Measurements from ENCODE around the gene DLST.

DLST gene

DNA sequence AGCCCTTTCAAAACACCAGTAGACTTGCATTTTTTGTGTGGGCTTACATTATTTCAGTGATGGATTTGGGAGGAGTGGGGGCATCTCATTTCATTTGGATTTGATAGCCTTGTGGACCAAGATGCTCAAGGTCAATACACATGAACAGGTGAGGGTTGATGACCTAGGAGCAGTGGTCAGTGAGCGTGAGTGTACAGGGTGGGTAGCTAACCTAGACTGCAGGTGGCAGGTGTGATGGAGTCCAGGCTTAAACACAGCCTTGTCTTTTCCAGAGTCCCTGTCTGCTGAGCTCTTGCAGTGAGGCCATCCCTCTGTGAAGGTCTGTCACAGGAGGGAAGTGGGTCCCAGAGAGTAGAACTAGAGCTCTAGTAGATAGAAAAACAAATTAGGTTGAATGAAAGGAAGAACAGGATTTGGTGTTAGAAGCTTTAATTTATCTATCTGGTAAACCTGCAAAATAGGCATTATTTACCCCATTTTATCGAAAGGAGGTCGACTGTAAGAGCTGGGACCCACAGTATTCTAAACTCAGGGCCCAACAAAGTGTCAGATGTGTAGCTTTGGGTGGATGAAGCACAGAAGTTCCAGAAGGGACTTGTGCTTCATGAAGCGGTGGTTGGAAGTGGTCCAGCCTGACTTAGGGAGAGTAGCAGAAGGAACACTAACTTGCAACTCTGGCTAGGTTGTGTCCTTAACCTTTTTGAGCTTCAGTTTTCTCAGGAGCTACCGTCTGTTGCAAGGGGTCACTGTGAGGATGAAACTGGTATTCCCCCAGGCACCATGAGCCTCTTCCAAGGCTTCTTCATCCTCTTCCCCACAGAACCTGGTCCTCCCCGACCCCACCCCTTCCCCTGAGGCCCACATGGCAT, 23.2 kb downstream of the DLST start:
- Histone ChIP-seq H3K36me3 (ENCODE audit: control insufficient read depth, low read depth, low read length) (peaks cover 39% of the 10 kb centered on the region), H3K27me3 (ENCODE audit: control insufficient read depth, insufficient read depth, low read length) (no peaks in the 10 kb centered on the region), H3K9me3 (ENCODE audit: control insufficient read depth, low read depth, low read length) (no peaks in the 10 kb centered on the region), H3K9ac (ENCODE audit: low read length) (no peak overlapping the region), H3K4me3 (ENCODE audit: low read length) (no peak overlapping the region), H3K27ac (ENCODE audit: low read length) (no peak overlapping the region), H3K4me1 (ENCODE audit: control insufficient read depth, low read depth, low read length) (no peaks in the 10 kb centered on the region)

DNA sequence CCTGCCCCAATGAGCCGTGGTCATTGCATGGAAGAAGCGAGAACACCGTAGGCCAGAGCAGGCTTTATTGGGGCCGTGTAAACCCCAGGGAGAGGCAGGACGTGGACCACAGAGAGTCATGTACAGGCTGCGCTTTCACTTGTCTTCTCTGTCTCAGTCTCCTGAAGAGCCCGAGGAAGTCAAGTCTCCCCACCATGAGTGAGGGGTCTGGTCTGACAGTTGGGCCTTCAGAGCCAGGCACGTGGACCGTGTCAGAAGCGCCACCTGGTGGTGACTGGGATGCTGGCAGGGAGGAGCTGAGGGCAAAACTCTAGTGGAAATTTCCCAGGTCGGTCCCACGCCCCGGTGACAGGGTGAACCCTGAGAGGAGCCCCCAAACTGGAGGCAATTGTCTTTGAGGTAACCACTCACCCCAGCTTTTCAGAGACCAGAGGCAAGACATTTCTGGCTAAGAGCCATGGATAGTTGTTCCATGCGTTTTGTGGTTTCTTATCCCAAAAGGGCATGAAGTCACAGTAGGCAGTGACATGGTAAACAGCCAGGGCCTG, 24.0 kb downstream of the DLST start:
- peaks cover 31% of the 10 kb centered on the region for H3K36me3 ChIP-seq (ENCODE audit: control insufficient read depth, low read depth, low read length)
- H3K27ac ChIP-seq (ENCODE audit: low read length): no peak overlapping the region
- no peak overlapping the region for H3K4me3 ChIP-seq (ENCODE audit: low read length)
- H3K4me1 ChIP-seq (ENCODE audit: control insufficient read depth, low read depth, low read length): no peaks in the 10 kb centered on the region
- H3K9ac ChIP-seq (ENCODE audit: low read length): no peak overlapping the region
- no peaks in the 10 kb centered on the region for H3K27me3 ChIP-seq (ENCODE audit: control insufficient read depth, insufficient read depth, low read length)
- H3K9me3 ChIP-seq (ENCODE audit: control insufficient read depth, low read depth, low read length): no peaks in the 10 kb centered on the region

DNA sequence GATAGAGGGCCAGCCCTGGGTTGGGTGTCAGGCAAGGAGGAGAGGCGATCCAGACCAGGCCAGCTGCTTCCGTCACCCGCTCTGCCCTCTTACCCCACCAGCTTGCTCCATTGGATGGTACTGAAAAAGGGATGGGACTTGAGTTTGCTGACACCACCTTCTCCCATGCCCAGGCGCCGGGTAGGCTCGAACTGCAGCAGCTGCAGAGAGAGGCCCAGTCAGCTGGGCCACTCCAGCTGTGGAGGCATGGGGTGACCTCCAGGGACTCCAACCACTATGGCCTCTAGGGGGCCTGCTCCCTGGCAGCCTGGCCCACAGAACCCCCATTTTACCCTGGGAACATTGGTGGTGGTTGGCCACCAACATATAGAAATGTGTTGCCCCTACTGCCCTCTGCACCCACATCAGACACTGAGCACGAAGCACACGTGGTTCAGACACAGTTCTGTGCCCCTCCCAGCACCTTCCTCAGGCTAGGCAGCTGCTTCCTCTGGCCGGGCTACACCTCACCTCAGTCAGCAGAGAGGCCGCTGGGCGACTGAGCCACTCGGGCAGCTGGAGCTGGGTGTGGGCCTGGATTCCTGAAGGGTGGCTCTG, 25.3 kb downstream of the DLST start:
- no peak overlapping the region for H3K4me3 ChIP-seq (ENCODE audit: low read length)
- peaks cover 17% of the 10 kb centered on the region for H3K36me3 ChIP-seq (ENCODE audit: control insufficient read depth, low read depth, low read length)
- H3K9me3 ChIP-seq (ENCODE audit: control insufficient read depth, low read depth, low read length): no peaks in the 10 kb centered on the region
- no peaks in the 10 kb centered on the region for H3K27me3 ChIP-seq (ENCODE audit: control insufficient read depth, insufficient read depth, low read length)
- H3K27ac ChIP-seq (ENCODE audit: low read length): no peak overlapping the region
- no peaks in the 10 kb centered on the region for H3K4me1 ChIP-seq (ENCODE audit: control insufficient read depth, low read depth, low read length)
- no peak overlapping the region for H3K9ac ChIP-seq (ENCODE audit: low read length)

DNA sequence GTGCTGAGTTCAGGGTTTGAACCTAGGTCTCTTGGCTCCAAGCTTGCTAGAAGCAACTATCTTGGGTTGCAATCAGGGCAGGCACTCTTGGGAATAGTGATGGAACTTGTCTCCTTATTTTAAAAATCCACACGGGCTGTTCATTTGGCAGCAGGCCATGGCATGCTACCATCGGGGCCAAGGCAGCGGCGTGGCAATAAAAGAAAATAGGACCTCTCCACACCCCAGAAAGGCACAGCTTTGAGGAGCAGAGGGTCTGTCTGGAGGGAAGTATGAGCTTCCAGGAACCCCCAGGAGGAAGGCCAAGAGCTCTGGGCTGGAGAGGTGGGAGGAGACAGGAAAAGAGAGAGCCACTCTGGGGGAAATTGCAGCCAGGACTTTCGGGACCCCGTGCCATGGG, 26.0 kb downstream of the DLST start:
- no peaks in the 10 kb centered on the region for H3K27me3 ChIP-seq (ENCODE audit: control insufficient read depth, insufficient read depth, low read length)
- no peak overlapping the region for H3K27ac ChIP-seq (ENCODE audit: low read length)
- H3K4me1 ChIP-seq (ENCODE audit: control insufficient read depth, low read depth, low read length): no peaks in the 10 kb centered on the region
- no peaks in the 10 kb centered on the region for H3K9me3 ChIP-seq (ENCODE audit: control insufficient read depth, low read depth, low read length)
- no peak overlapping the region for H3K4me3 ChIP-seq (ENCODE audit: low read length)
- H3K9ac ChIP-seq (ENCODE audit: low read length): no peak overlapping the region
- peaks cover 10% of the 10 kb centered on the region for H3K36me3 ChIP-seq (ENCODE audit: control insufficient read depth, low read depth, low read length)

DNA sequence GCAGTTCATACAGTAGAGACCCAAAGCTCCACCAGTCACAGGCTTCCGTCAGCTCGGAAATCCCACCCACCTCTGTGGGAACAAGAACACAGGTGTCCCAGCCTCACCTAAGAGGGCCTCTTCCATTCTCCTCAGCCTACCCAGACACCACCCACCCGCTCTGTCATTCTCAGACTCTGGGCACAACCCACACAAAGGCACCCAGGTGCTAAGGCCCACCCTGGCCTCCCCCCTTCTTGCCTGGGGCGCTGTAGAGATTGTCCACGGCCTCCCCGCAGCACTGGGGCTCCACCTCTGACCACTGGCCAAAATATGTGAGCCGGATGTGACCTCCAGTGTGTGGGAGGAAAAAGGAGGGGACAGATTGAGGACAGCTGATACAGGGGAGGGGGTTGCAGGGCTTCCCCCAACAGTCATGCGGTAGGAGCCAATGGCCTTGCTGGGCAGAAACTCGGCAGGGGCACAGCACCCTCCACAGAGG, 27.2 kb downstream of the DLST start:
- Histone ChIP-seq H3K9me3 (ENCODE audit: control insufficient read depth, low read depth, low read length) (no peaks in the 10 kb centered on the region), H3K4me1 (ENCODE audit: control insufficient read depth, low read depth, low read length) (no peaks in the 10 kb centered on the region), H3K4me3 (ENCODE audit: low read length) (no peak overlapping the region), H3K9ac (ENCODE audit: low read length) (no peak overlapping the region), H3K27ac (ENCODE audit: low read length) (no peak overlapping the region), H3K27me3 (ENCODE audit: control insufficient read depth, insufficient read depth, low read length) (no peaks in the 10 kb centered on the region), H3K36me3 (ENCODE audit: control insufficient read depth, low read depth, low read length) (peaks cover 1% of the 10 kb centered on the region)

DNA sequence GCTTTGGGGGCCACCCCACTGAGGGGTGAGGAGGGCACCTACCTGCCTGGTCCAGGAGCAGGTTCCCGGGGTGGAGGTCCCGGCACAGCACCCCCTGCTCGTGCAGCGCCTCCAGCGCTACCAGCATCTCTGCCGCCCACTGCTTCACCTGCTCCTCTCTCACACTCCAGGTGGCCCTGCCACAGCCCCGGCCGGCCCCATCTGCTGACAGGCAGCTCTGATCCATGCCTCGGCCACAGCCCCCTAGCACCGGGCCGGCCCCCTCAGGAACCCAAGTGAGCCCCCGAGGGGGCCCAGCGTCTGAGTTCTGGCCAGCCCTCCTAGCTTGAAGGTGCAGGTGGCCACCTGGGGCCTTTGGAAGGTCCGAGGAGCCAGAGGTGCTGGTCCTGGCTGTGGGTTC, 27.8 kb downstream of the DLST start:
- H3K27ac ChIP-seq (ENCODE audit: low read length): no peak overlapping the region
- H3K36me3 ChIP-seq (ENCODE audit: control insufficient read depth, low read depth, low read length): no peaks in the 10 kb centered on the region
- H3K27me3 ChIP-seq (ENCODE audit: control insufficient read depth, insufficient read depth, low read length): no peaks in the 10 kb centered on the region
- no peaks in the 10 kb centered on the region for H3K9me3 ChIP-seq (ENCODE audit: control insufficient read depth, low read depth, low read length)
- H3K9ac ChIP-seq (ENCODE audit: low read length): no peak overlapping the region
- H3K4me1 ChIP-seq (ENCODE audit: control insufficient read depth, low read depth, low read length): no peaks in the 10 kb centered on the region
- H3K4me3 ChIP-seq (ENCODE audit: low read length): no peak overlapping the region

DNA sequence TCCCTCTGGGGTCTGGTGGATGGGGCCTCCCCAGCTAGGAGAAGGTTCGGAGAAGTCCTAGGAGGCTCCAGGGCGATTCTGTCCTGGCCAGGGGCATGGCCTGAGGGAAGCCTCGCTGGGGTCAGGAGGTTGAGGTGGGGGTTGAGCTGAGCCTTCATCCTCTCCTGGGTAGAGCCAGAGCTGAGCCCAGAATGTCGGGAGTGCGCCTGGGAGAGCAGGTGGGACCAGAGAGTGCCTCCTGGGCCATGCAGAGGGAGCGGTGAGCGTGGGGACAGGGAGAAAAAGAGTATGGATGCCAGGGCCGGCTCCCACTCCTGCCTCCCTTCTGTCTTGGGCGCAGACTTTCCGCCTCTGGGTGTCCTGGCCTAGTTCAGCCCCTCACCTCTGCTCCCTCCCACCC, 28.2 kb downstream of the DLST start:
- Histone ChIP-seq H3K27ac (ENCODE audit: low read length) (no peak overlapping the region), H3K4me1 (ENCODE audit: control insufficient read depth, low read depth, low read length) (no peaks in the 10 kb centered on the region), H3K27me3 (ENCODE audit: control insufficient read depth, insufficient read depth, low read length) (no peaks in the 10 kb centered on the region), H3K36me3 (ENCODE audit: control insufficient read depth, low read depth, low read length) (no peaks in the 10 kb centered on the region), H3K9ac (ENCODE audit: low read length) (no peak overlapping the region), H3K9me3 (ENCODE audit: control insufficient read depth, low read depth, low read length) (no peaks in the 10 kb centered on the region), H3K4me3 (ENCODE audit: low read length) (no peak overlapping the region)

DNA sequence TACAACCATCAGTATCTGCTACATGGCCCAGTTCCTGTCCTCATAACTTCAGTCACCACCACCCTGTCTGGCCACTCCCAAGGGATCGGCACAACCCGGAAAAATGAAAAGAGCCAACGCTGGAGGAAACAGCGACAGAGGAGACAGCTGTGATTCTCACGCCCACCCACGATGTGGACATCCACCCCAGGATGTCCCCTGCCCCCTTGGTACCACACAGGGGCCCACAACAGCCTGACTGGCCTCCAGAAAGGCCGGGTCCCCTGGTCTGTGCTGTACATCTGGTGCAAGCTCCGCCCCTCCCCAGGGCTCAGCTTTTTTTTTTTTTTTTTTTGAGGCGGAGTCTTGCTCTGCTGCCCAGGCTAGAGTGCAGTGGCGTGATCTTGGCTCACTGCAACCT, 28.8 kb downstream of the DLST start:
- no peak overlapping the region for H3K9ac ChIP-seq (ENCODE audit: low read length)
- H3K36me3 ChIP-seq (ENCODE audit: control insufficient read depth, low read depth, low read length): no peaks in the 10 kb centered on the region
- no peak overlapping the region for H3K4me3 ChIP-seq (ENCODE audit: low read length)
- H3K27ac ChIP-seq (ENCODE audit: low read length): no peak overlapping the region
- H3K27me3 ChIP-seq (ENCODE audit: control insufficient read depth, insufficient read depth, low read length): no peaks in the 10 kb centered on the region
- H3K9me3 ChIP-seq (ENCODE audit: control insufficient read depth, low read depth, low read length): no peaks in the 10 kb centered on the region
- H3K4me1 ChIP-seq (ENCODE audit: control insufficient read depth, low read depth, low read length): no peaks in the 10 kb centered on the region

DNA sequence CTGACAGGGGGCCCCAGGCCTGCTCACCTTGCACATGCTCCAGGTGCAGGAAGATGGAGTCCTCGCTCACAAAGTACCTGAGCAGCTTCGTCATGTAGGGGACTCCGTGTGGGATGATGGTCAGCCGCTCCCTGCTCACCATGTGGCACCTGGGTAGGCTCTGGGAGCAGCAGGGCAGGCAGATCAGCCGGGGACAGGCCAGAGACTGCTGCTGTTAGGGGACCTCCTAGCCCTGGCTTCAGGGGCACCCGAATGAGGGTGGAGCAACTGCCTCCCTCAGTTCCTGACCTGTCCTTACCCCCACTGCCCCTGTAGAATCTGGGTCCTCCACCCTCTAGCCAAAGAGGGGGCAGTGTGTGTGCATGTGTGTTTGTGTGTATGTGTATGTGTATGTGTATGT, 29.5 kb downstream of the DLST start:
- Histone ChIP-seq H3K9ac (ENCODE audit: low read length) (no peak overlapping the region), H3K9me3 (ENCODE audit: control insufficient read depth, low read depth, low read length) (no peaks in the 10 kb centered on the region), H3K4me1 (ENCODE audit: control insufficient read depth, low read depth, low read length) (no peaks in the 10 kb centered on the region), H3K36me3 (ENCODE audit: control insufficient read depth, low read depth, low read length) (no peaks in the 10 kb centered on the region), H3K27me3 (ENCODE audit: control insufficient read depth, insufficient read depth, low read length) (no peaks in the 10 kb centered on the region), H3K27ac (ENCODE audit: low read length) (no peak overlapping the region), H3K4me3 (ENCODE audit: low read length) (no peak overlapping the region)

DNA sequence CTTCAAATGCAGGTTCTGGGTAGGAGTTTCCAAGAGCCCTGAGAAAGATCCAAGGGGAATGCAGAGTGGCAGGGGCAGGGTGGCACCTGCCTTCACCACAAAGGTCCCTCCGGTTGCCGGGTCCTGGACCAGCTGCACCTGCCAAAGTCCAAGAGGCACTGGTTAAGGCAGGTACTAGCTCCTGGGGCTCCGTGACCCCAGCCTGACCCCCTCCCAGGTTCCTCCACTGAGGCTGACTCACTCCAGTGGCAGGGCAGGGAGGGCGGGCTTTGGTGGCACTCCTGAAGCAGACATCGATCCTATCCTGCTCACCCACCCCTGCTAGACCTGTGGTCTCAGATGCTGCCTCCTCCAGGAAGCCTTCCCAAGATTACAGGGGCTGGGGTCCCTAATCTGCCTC, 30.0 kb downstream of the DLST start:
- Histone ChIP-seq H3K36me3 (ENCODE audit: control insufficient read depth, low read depth, low read length) (no peaks in the 10 kb centered on the region), H3K9ac (ENCODE audit: low read length) (no peak overlapping the region), H3K9me3 (ENCODE audit: control insufficient read depth, low read depth, low read length) (no peaks in the 10 kb centered on the region), H3K27me3 (ENCODE audit: control insufficient read depth, insufficient read depth, low read length) (no peaks in the 10 kb centered on the region), H3K4me1 (ENCODE audit: control insufficient read depth, low read depth, low read length) (no peaks in the 10 kb centered on the region), H3K4me3 (ENCODE audit: low read length) (no peak overlapping the region), H3K27ac (ENCODE audit: low read length) (no peak overlapping the region)

DNA sequence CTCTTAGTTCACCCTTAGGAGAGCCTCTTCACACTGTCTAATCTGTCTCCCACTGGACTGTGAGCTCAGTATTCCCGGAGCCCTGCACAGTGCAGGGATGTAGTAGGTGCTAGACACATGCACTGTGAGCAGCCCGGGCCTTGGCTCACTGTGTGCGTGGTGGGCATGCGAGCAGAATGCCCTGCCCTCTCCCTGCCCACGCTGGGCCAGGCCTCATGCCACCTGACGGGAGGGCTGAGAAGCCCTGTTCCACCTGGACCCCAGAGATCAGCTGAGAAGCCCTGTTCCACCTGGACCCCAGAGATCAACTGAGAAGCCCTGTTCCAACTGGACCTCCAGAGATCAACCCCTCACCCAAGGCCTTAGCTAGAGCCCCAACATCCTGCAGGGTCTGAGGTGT, 30.4 kb downstream of the DLST start:
- Histone ChIP-seq H3K9ac (ENCODE audit: low read length) (no peak overlapping the region), H3K27me3 (ENCODE audit: control insufficient read depth, insufficient read depth, low read length) (no peaks in the 10 kb centered on the region), H3K36me3 (ENCODE audit: control insufficient read depth, low read depth, low read length) (no peaks in the 10 kb centered on the region), H3K4me1 (ENCODE audit: control insufficient read depth, low read depth, low read length) (no peaks in the 10 kb centered on the region), H3K4me3 (ENCODE audit: low read length) (no peak overlapping the region), H3K27ac (ENCODE audit: low read length) (no peak overlapping the region), H3K9me3 (ENCODE audit: control insufficient read depth, low read depth, low read length) (no peaks in the 10 kb centered on the region)

DNA sequence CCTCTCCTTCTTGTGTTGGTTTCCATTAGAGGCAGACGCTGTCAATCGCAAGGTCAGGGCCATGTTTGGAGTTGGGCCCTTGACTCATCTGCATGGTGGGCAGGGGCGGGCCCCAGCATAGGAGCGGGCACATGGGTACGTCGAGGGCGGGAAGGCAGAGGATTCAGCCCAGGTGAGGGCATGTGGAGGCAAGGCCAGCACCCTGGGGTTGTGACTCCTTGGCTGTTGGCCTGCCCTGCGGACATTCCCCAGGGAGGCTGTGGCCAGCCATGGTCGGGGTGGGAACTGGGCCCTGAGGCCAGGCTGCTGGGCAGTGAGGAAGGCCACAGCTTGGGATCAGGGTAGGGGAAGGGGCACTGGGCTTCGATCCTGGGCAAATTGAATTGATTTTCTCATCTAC, 31.1 kb downstream of the DLST start:
- H3K4me3 ChIP-seq (ENCODE audit: low read length): no peak overlapping the region
- no peaks in the 10 kb centered on the region for H3K9me3 ChIP-seq (ENCODE audit: control insufficient read depth, low read depth, low read length)
- H3K27ac ChIP-seq (ENCODE audit: low read length): no peak overlapping the region
- H3K27me3 ChIP-seq (ENCODE audit: control insufficient read depth, insufficient read depth, low read length): no peaks in the 10 kb centered on the region
- no peaks in the 10 kb centered on the region for H3K36me3 ChIP-seq (ENCODE audit: control insufficient read depth, low read depth, low read length)
- H3K4me1 ChIP-seq (ENCODE audit: control insufficient read depth, low read depth, low read length): no peaks in the 10 kb centered on the region
- no peak overlapping the region for H3K9ac ChIP-seq (ENCODE audit: low read length)

Measured in iPS-18a (cell line).